ENCODE data around the gene ATP8B2.
"Not testable (repeated sequence)": the region's sequence is repeated elsewhere in the genome, so short reads cannot be mapped to it uniquely, and the experiment has no call there.

ATP8B2 gene, protein sequence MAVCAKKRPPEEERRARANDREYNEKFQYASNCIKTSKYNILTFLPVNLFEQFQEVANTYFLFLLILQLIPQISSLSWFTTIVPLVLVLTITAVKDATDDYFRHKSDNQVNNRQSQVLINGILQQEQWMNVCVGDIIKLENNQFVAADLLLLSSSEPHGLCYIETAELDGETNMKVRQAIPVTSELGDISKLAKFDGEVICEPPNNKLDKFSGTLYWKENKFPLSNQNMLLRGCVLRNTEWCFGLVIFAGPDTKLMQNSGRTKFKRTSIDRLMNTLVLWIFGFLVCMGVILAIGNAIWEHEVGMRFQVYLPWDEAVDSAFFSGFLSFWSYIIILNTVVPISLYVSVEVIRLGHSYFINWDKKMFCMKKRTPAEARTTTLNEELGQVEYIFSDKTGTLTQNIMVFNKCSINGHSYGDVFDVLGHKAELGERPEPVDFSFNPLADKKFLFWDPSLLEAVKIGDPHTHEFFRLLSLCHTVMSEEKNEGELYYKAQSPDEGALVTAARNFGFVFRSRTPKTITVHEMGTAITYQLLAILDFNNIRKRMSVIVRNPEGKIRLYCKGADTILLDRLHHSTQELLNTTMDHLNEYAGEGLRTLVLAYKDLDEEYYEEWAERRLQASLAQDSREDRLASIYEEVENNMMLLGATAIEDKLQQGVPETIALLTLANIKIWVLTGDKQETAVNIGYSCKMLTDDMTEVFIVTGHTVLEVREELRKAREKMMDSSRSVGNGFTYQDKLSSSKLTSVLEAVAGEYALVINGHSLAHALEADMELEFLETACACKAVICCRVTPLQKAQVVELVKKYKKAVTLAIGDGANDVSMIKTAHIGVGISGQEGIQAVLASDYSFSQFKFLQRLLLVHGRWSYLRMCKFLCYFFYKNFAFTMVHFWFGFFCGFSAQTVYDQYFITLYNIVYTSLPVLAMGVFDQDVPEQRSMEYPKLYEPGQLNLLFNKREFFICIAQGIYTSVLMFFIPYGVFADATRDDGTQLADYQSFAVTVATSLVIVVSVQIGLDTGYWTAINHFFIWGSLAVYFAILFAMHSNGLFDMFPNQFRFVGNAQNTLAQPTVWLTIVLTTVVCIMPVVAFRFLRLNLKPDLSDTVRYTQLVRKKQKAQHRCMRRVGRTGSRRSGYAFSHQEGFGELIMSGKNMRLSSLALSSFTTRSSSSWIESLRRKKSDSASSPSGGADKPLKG

DNA sequence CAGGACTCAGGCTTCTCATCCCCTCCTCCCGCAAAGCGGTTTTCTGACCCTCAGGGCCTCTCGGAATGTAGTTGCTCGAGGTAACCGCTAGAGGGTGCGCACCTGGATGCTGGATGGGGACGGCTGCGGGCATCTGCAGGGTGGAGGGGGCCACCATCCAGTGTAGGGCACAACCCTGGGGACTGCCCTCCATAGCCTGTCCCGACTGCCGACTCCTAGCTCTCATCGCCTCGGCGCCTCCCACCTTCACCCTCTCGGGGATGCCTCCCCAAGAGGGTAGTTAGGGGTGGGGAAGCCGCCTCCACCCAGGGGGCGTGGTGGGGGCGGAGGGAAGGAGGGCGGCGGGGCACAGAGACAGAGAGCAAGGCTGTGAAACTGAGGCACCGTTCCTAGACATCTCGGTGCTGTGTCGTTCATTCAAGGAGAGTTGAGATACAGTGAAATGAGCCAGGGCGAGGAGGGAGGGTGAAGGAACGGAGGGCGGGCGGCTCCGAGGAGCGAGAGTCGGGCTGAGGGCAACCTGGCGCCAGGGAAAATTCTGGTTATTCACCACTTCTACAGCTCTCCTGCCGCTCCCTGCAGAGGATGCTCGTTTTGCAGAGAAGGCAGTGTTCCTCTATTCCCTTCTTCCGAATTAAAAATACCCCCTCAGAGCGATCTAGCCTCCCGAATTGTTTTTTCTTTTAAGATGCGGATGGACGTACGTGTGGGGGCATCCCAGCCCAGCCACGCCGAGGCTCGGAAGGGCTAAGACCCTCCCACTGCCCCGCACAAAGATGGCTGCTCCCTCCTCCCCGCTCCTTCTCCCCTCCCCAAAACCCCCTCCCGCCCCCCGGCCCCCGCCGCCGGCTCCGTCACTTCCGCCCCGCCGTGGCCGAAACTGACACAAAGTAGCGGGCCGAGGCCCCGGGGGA, at the start of gene ATP8B2:
Gene ATP8B2 (plus strand): TSS at position 857 of the 914 bp plus-strand sequence. CDS start 2,617 bp downstream, outside the sequence.
- in situ Hi-C loops (cut with MboI; ENCODE audit: low sequenced_read_pairs), result no loop called here

- in situ Hi-C loops (cut with MboI; ENCODE audit: low sequenced_read_pairs), result no loop called here
Observed at GRCh38 chr1:154276797-154277196, 48.5 kb upstream of the ATP8B2 start.

DNA sequence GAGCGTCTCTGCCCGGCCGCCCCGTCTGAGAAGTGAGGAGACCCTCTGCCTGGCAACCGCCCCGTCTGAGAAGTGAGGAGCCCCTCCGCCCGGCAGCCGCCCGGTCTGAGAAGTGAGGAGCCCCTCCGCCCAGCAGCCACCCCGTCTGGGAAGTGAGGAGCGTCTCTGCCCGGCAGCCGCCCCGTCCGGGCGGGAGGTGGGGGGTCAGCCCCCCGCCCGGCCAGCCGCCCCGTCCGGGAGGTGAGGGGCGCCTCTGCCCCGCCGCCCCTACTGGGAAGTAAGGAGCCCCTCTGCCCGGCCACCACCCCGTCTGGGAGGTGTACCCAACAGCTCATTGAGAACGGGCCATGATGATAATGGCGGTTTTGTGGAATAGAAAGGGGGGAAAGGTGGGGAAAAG, 37.7 kb upstream of the ATP8B2 start:
- in situ Hi-C loops (cut with MboI; ENCODE audit: low sequenced_read_pairs), result not testable (repeated sequence)

- in situ Hi-C loops (cut with MboI; ENCODE audit: low sequenced_read_pairs), result no loop called here
Observed at GRCh38 chr1:154288661-154289060, 36.7 kb upstream of the ATP8B2 start.

DNA sequence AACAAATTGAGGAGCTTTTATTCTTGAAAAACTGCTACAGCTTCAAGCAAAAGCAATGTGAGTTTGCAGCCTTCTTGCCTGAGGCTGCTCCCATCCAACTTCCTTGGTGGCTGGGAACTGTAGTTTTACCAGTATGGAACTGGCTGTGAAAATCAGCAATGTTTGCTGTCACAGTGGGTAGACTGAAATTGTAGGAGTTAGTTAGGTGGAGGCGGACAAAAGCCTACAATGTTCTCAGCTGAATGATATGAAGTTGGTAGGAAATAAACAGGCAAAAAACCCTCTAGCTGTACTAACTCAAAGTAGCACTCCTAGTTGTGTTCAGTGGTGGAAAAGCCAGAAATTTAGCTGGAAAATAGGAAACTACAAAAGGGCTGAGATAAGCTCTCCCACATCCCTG, 34.4 kb upstream of the ATP8B2 start:
- in situ Hi-C loops (cut with MboI; ENCODE audit: low sequenced_read_pairs), result no loop called here

DNA sequence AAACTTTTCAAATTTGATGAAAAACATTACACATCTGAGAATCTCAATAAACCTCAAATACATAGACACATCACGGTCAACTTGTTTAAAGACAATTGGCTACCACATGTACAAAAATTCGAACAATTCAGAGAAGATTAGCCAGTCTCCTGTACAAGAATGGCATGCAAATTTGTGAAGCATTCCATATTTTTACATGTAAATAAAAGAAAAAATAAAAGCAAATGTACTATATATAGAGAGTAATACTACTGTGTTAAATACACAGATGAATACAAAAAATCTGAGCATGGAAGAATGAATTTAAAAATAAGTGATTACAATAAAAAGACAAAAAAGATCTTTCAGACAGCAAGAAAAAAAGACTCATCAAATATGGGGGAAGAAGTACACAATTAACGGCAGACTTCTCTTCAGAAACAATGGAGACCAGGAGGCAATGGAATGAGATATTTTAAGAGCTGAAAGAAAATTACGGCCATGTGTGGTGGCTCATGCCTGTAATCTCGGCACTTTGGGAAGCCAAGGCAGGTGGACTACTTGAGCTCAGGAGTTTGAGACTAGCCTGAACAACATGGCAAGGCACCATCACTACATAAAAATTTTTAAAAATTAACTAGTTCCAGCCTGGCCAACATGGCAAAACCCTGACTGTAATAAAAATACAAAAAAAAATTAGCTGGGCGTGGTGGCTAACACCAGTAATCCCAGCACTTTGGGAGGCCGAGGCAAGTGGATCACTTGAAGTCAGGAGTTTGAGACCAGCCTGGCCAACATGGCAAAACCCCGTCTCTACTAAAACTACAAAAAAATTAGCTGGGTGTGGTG, 29.7 kb upstream of the ATP8B2 start:
- in situ Hi-C loops (cut with MboI; ENCODE audit: low sequenced_read_pairs), result no loop called here

DNA sequence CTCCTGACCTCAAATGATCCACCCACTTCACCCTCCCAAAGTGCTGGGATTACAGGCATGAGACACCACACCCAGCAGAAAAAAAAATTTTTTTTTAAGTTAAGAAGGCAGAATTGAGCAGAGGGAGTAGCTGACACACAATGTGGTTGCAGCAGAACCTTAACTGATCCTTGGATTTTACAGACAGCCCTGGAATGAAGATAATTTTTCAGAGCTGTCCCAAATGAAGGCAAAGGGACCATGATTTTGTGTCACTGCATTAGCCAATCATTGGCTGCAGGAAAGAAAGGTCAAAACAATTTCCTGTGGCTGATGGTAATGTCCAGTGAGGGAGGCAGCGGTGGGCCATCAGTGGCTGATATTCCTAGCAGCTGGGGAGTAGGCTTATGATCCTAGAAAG, 23.7 kb upstream of the ATP8B2 start:
- in situ Hi-C loops (cut with MboI; ENCODE audit: low sequenced_read_pairs), result no loop called here

- in situ Hi-C loops (cut with MboI; ENCODE audit: low sequenced_read_pairs), result no loop called here
Observed at GRCh38 chr1:154304664-154305337, 20.5 kb upstream of the ATP8B2 start.

- in situ Hi-C loops (cut with MboI; ENCODE audit: low sequenced_read_pairs), result no loop called here
Observed at GRCh38 chr1:154306151-154306550, 19.2 kb upstream of the ATP8B2 start.

GRCh38 chr1:154307670-154308270, 17.6 kb upstream of the ATP8B2 start:
- in situ Hi-C loops (cut with MboI; ENCODE audit: low sequenced_read_pairs), result not testable (repeated sequence)

- in situ Hi-C loops (cut with MboI; ENCODE audit: low sequenced_read_pairs), result not testable (repeated sequence)
Observed at GRCh38 chr1:154309136-154309535, 16.2 kb upstream of the ATP8B2 start.

DNA sequence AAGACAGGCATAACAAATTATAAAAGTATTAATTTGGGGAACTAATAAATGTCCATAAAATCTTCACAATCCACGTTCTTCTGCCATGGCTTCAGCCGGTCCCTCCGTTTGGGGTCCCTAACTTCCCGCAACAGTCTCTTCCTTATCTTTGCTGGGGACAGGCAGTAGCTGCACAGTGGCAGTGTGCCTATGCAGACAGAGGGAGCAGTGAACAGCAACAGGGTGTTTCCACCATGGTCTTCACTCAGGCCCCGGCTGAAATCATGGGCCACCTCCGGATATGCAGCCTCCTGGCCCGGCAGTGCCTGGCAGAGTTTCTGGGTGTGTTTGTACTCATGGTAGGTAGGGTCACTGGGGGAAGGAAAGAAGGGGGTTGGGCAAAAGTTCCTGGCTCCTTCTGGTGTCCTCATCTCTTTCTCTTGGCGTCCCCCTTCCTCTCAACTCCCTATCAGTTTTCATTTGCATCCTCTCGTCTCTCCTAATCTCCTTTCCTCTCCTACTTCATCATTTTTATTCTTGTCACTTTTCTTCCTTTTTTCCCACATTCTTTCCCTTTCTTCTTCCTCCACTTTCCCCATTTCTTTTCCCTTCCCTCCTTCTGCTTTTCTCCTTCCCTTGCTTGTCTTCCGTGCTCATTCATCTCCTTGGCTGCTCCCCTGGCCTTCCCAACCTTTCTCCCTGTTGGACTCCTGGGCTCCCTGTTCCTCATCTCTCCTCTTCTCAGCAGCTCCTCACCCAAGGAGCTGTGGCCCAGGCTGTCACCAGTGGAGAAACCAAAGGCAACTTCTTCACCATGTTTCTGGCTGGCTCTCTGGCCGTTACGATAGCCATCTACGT, 12.9 kb upstream of the ATP8B2 start:
- in situ Hi-C loops (cut with MboI; ENCODE audit: low sequenced_read_pairs), result not testable (repeated sequence)

DNA sequence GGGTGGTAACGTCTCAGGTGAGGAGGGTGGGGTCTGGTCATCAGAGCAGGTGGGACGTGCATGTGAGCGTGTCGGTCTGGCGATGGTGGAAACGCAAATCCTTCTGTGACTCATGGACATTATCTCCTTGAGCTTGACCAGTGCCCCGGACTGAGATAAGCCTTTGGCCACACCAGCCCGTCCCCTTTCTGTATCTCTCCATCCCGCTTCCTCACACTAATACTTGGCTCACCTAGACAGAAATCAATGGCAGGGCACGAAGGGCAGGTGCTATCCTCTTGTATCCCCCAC, 12.3 kb upstream of the ATP8B2 start:
- in situ Hi-C loops (cut with MboI; ENCODE audit: low sequenced_read_pairs), result no loop called here

DNA sequence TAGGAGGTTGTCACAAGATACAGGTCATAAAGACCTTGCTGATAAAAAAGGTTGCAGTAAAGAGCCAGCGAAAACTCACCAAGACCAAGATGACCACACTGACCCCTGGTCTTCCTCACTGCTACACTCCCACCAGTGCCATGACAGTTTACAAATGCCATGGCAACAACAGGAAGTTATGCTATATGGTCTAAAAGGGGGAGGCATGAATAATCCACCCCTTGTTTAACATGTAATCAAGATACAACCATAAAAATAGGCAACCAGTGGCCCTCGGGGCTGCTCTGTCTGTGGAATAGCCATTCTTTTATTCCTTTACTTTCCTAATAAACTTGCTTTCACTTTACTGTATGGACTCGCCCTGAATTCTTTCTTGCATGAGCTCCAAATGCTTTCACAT, 11.1 kb upstream of the ATP8B2 start:
- in situ Hi-C loops (cut with MboI; ENCODE audit: low sequenced_read_pairs), result not testable (repeated sequence)

DNA sequence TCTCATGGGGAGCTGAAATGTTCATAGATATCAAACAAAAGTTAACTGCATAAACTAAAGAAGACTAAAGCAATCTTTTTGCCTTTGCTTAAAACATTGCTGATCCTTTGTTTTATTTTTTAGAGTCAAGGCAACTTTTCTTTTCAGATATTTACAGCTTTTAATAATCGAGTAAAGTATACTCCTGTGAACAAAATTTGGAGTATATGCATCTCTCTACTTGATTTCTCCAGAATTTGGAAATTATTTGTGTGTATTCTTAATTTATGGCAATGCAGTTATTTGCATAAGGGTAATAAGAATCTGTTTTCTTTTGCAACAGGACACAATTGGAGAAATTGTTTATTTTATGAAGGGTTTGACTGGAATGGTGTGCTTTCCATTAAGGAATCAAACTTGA, 8.6 kb upstream of the ATP8B2 start:
- in situ Hi-C loops (cut with MboI; ENCODE audit: low sequenced_read_pairs), result no loop called here

GRCh38 chr1:154318386-154318785, 6.9 kb upstream of the ATP8B2 start:
- in situ Hi-C loops (cut with MboI; ENCODE audit: low sequenced_read_pairs), result no loop called here

GRCh38 chr1:154320882-154321608, 4.3 kb upstream of the ATP8B2 start, which contains the start of gene AQP10:
Gene AQP10, plus strand, starts transcription at chr1:154321093. Its CDS starts 63 bp downstream, at chr1:154321156.
- in situ Hi-C loops (cut with MboI; ENCODE audit: low sequenced_read_pairs), result no loop called here

All from HL-60/S4 treated with phorbol 12-myristate 13-acetate at 8.2 ng/mL for 4 days and 3 days (cell line).